LHCN-M2 (cell line): ENCODE data around the gene TWNK. TPM values are rescaled to one million over a fixed set of nuclear protein-coding genes. Genes with fewer than 3 reads are reported as not detected.
"Not testable (repeated sequence)": the region's sequence is repeated elsewhere in the genome, so short reads cannot be mapped to it uniquely, and the experiment has no call there.

Experiments
- DNase-seq: peaks from one replicate; pipeline ENCODE4 v3.0.0-alpha.2; 2012; ENCODE audit warnings: low read depth
- total RNA-seq: library from RNA; depleted of rRNA; stranded (reverse); fragments of >200 nt; gene quantifications from 2 replicates; pipeline ENCODE4 v1.2.3, GENCODE V29; 2014

TWNK gene
- total RNA-seq, 1 experiment from 2014 or later, result 9.1 TPM

DNA sequence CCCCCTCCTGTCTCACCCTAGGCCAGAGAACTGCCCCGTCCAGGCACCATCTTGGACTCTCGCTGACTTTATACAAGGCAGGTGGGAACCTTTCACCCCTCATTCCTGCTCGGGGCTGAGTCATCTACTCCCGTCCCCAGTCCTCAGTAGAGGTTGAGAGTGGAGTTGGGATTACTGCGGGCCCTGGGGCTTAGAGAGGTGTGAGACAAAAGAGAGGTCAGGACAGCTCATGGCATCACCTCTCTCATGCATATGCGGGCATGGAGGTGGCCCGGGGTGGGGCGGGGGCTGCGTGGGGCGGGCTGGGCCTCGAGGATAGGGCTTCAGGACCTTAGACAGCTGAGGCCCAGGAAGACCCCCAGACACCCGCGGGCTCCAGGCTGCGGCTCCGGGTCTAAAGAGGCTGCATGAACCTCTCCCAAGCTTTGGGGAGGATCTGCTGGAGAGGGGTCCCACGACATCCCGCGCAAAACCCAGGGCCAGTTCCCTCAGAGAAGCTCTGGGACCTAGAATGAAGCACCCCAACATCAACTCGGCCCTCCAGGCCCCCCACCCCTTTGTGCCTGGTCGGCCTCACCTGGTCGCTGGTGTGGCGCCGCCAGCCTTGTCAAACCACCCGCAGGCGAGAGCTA lies 43.3 kb downstream of the TWNK start:
- DNase-seq, result no peak

- peak; percentile 81 for DNase-seq
Observed at GRCh38 chr10:101031128-101031795, 43.9 kb downstream of the TWNK start, which contains the start of the genes PDZD7 and SFXN3. PDZD7 (minus strand) TSS chr10:101031129; CDS start chr10:101030219, 910 bp downstream. SFXN3 (plus strand) TSS chr10:101031234; CDS start chr10:101034695, 3,461 bp downstream.

- peak; percentile 65 for DNase-seq
Observed at GRCh38 chr10:101031796-101032636, 44.7 kb downstream of the TWNK start.

GRCh38 chr10:101032637-101033224 lies 45.4 kb downstream of the TWNK start:
- DNase-seq, result peak; percentile 83

DNA sequence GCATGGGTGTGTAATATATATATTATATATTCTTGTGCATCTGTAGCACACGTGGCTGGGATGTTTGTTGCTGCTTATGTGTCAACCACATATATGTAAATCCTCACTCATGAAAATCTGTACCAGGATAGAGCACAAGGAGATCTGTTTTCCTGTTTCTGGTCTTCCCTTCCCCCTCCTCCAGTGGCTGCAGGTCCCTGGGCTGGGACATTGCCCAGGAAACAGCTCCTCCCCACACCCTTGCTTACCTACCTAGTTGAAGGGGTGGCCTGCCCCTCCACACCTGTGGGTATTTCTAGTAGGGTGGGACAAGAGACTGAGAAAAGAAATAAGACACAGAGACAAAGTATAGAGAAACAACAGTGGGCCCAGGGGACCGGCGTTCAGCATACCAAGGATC lies 45.9 kb downstream of the TWNK start:
- DNase-seq, result no peak

DNA sequence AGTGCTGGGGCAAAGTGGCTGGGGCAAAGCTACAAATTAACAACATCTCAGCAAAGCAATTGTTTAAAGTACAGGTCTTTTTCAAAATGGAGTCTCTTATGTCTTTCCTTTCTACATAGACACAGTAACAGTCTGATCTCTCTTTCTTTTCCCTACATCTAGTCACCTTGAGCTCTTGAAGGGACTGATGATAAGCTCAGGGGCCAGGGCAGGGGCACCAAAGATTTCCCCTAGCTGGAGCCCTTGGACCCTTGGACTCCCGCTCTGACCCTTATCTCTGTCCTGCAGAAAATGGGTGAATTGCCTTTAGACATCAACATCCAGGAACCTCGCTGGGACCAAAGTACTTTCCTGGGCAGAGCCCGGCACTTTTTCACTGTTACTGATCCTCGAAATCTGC lies 47.1 kb downstream of the TWNK start:
- DNase-seq, result not testable (repeated sequence)

GRCh38 chr10:101035314-101035713 lies 48.0 kb downstream of the TWNK start:
- no peak for DNase-seq

- no peak for DNase-seq
Observed at GRCh38 chr10:101035916-101036702, 48.8 kb downstream of the TWNK start.

DNA sequence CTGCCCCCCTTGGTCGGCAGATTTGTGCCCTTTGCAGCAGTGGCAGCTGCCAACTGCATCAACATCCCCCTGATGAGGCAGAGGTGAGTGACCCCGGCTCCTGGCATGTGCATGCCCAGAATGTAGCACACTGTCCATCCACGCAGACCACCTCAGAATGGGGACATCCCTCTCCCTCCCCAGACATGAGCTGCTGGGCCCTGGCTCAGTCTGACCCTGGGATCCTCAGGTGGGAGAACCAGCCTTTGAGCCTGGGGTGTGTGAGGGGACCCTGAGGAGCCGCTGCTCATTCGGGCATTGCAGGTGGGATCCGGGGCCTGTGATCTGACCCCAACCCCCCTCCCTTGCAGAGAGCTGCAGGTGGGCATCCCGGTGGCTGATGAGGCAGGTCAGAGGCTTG lies 49.4 kb downstream of the TWNK start:
- no peak for DNase-seq

GRCh38 chr10:101038484-101038883 lies 51.1 kb downstream of the TWNK start:
- no peak for DNase-seq

GRCh38 chr10:101040061-101040460 lies 52.7 kb downstream of the TWNK start:
- DNase-seq, result no peak

- DNase-seq, result no peak
Observed at GRCh38 chr10:101040851-101041250, 53.5 kb downstream of the TWNK start.

DNA sequence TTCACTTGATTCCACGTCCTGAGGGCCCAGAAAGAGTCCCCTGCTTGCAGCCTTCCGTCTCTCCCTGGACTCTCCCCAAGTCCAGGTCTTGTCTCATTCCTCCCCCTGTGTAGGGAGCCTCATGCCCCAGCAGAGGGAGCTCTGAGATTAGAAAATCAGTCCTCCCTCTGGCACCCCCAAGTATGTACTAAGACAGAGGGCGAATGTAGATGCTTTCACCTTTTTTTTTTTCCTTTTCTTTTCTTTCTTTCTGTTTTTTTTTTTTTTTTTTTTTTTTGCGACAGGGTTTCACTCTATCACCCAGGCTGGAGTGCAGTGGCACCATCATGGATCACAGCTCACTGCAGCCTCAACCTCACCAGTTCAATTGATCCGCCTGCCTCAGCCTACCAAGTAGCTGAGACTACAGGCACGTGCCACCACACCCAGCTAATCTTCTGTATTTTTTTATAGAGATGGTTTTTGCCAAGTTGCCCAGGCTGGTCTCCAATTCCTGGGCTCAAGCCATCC lies 54.0 kb downstream of the TWNK start:
- peak; percentile 88 for DNase-seq

DNA sequence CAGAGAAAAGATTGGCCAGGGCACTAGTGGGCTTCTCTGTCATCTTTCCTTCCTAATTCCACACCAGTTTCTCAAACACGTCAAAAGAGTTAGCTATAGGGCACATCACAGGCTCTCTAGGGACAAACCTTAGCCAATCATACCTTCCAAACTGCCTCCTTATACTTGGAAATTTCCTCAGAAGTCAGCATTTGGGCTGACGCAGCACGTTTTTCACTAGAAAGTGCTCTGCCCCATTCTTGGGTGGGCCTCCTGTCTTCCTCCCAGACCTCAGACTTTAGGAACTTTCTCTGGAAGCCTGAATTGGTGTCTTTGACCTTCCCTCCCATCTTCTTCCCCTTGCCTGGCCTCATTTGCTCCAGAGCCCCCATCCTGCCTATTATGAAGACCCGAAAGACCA lies 54.8 kb downstream of the TWNK start:
- DNase-seq, result no peak

DNA sequence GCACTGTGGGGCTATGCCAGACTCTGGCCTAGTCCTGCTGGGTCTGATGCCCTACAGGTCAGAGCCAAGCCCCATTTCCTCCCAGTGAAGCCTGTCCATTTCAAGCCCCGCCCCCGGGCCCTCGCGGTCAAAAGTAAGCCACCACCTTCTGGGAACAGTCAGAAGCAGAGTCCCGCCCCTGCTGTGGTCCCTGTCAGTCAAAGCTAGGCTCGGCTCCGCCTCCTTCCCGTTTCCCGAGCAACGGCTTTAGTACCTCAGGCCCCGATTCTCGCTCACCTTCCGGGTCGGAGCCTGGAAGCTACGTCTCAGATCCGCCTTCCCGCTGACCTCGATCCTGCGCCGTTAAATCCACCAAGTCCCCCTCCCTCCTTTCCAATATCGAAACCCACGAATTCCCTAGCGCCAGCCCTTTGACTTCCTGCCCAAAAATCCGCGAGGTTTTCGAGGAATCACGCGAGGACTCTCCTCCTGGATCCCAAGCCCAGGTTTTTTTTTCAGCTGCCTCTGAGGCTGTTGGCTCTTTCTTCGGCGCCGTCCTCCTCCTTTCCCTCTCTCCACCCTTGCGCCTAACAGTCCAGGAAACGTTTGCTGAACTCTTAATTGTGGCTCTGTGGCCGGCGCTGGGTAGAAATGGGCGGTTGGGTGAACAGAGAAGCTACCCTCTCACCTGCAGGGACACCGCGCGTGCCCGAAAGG lies 55.5 kb downstream of the TWNK start:
- DNase-seq, result peak; percentile 98

DNA sequence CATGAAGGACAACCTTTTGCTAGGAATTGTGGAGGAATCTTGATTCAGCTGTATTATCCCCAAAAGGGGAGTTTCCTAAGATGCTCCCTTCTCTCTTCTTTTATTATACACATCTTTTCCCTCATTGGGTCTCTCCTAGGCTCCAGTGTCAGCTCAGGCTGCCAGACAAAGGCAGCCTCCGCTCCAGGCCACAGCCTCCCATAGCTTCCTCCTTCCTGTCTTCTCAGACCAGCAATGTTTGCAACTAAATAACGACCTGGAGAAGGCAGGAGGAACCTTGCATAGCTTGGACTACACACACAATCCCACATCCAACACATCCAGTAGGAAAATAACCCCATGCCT lies 56.0 kb downstream of the TWNK start:
- DNase-seq, result peak; percentile 17
